ENCODE results near the gene CACNB4. TPM values are rescaled to one million over a fixed set of nuclear protein-coding genes. Genes with fewer than 3 reads are reported as not detected.

Gene CACNB4
- total and polyA plus RNA-seq, 8 donors, result under 0.01 to 6.4 (median 1.0) TPM

- no peaks in the 10 kb centered on the region for H3K27me3 ChIP-seq
- H3K36me3 ChIP-seq, result no peaks in the 10 kb centered on the region
- WGBS, 5 donors, result 86 to 98% (median 94%) methylated on average over 1 of the region's 1 CpG
- DNase-seq, result no peak
- H3K9me3 ChIP-seq, result no peaks in the 10 kb centered on the region
- H3K4me1 ChIP-seq, result peaks cover 0 to 7% (median 0%) of the 10 kb centered on the region in 4 donors
- no peak overlapping the region for H3K4me3 ChIP-seq
- intact Hi-C loops (cut with DNase I; ENCODE audit: low total_unique reads), result no loop called here
- TF ChIP-seq POLR2AphosphoS5 (IDR thresholded peaks at IDR 0.05) (no peak), POLR2A (IDR thresholded peaks at IDR 0.05) (no peak)
- H3K27ac ChIP-seq, result no peak overlapping the region
Measured at GRCh38 chr2:152071518-152071917, 27.3 kb downstream of the CACNB4 start.

DNA sequence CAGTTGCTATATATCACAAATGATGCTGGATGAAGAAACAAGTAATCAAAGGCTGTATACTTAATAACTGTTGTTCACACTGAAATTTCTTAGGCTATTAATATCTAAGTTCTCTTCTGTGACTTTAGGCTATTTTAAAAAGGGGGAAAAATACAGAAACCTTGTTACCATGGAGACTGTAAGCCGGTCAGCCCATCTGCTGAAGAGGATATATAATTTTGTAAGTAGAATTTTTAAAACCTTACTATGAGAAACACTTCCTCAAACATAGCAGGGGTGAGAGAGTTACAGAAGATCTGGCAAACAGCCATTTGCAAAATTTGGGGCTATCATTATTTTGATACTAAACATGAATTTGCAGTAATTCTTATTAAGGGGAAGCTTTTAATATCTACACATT, 27.8 kb downstream of the CACNB4 start:
- WGBS, 5 donors, result 48 to 89% (median 68%) methylated on average over 1 of the region's 1 CpG
- H3K4me1 ChIP-seq, result peaks cover 0 to 7% (median 0%) of the 10 kb centered on the region in 4 donors
- no peaks in the 10 kb centered on the region for H3K27me3 ChIP-seq
- H3K36me3 ChIP-seq, result no peaks in the 10 kb centered on the region
- DNase-seq, result no peak
- TF ChIP-seq POLR2A (IDR thresholded peaks at IDR 0.05) (no peak), EP300 (IDR thresholded peaks at IDR 0.05) (no peak), POLR2AphosphoS5 (IDR thresholded peaks at IDR 0.05) (no peak), CTCF (IDR thresholded peaks at IDR 0.05) (no peak)
- no peak overlapping the region for H3K4me3 ChIP-seq
- intact Hi-C loops (cut with DNase I; ENCODE audit: low total_unique reads), result no loop called here
- no peak overlapping the region for H3K27ac ChIP-seq
- H3K9me3 ChIP-seq, result no peaks in the 10 kb centered on the region

DNA sequence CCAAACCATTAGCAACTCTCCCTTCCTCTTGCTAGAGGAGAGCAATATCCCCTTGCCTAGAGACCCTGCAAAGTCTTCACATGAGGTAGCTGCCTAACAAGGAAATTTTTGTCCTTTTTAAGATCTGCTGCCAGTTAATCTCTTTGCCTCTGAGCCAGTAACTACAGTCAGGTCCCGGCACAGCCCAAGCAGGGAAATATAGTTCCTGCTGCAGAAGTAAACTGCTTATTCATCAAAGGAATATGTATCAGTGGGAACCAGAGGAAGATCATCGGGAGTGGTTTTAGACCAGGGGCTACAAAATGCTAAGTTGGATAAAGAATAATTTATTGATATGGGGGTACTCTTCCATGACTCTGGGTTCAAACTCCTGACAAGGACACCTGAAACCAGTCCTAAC, 30.6 kb downstream of the CACNB4 start:
- no peaks in the 10 kb centered on the region for H3K36me3 ChIP-seq
- TF ChIP-seq CTCF (IDR thresholded peaks at IDR 0.05), result no peak
- no peak for TF ChIP-seq EP300 (IDR thresholded peaks at IDR 0.05)
- no peak for TF ChIP-seq POLR2A (IDR thresholded peaks at IDR 0.05)
- TF ChIP-seq POLR2AphosphoS5 (IDR thresholded peaks at IDR 0.05), result no peak
- H3K27me3 ChIP-seq, result no peaks in the 10 kb centered on the region
- H3K4me1 ChIP-seq, result peaks cover 0 to 3% (median under 1%) of the 10 kb centered on the region in 4 donors
- intact Hi-C loops (cut with DNase I; ENCODE audit: low total_unique reads), result no loop called here
- H3K4me3 ChIP-seq, result no peak overlapping the region
- WGBS, 5 donors, result 42 to 77% (median 57%) methylated on average over 2 of the region's 2 CpGs
- no peak for DNase-seq
- no peak overlapping the region for H3K27ac ChIP-seq
- H3K9me3 ChIP-seq, result no peaks in the 10 kb centered on the region

DNA sequence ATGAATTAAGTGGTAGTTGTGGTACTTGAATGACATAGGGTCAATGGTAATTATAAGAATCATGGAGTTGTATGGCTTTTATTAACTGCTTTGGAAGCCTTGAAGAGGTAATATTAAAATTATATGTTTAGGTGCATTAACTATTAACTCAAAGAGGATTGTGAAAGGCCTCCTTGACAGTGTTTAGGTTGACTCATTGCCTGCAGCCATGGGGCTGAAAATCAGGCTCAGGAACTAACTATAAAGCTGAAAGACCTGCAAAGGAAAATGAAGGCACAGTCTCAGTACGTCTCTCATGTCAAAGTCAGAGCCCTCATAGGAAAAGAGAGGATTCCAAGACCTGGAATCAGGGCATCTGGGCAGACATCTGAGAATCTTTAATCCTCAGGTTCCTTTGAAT, 31.0 kb downstream of the CACNB4 start:
- TF ChIP-seq POLR2AphosphoS5 (IDR thresholded peaks at IDR 0.05) (no peak), EP300 (IDR thresholded peaks at IDR 0.05) (no peak), POLR2A (IDR thresholded peaks at IDR 0.05) (no peak), CTCF (IDR thresholded peaks at IDR 0.05) (no peak)
- no peak overlapping the region for H3K27ac ChIP-seq
- 70 to 91% (median 87%) methylated on average over 1 of the region's 1 CpG for whole genome bisulfite sequencing, 5 donors

GRCh38 chr2:152065945-152066344, 32.9 kb downstream of the CACNB4 start:
- Histone ChIP-seq H3K27me3 (no peaks in the 10 kb centered on the region), H3K4me1 (peaks cover 0 to 12% (median 6%) of the 10 kb centered on the region in 4 donors), H3K4me3 (no peak overlapping the region), H3K27ac (no peak overlapping the region), H3K36me3 (no peaks in the 10 kb centered on the region), H3K9me3 (no peaks in the 10 kb centered on the region)
- no peak for DNase-seq
- intact Hi-C loops (cut with DNase I; ENCODE audit: low total_unique reads), result no loop called here
- TF ChIP-seq POLR2AphosphoS5 (IDR thresholded peaks at IDR 0.05) (no peak), EP300 (IDR thresholded peaks at IDR 0.05) (no peak), CTCF (IDR thresholded peaks at IDR 0.05) (no peak), POLR2A (IDR thresholded peaks at IDR 0.05) (no peak)
- 85 to 96% (median 93%) methylated on average over 3 of the region's 3 CpGs for WGBS, 5 donors

More for the DNA sequence above, 31.0 kb downstream of the CACNB4 start:
- peaks cover 0 to 7% (median 2%) of the 10 kb centered on the region in 4 donors for H3K4me1 ChIP-seq
- no peaks in the 10 kb centered on the region for H3K9me3 ChIP-seq
- intact Hi-C loops (cut with DNase I; ENCODE audit: low total_unique reads), result no loop called here
- no peaks in the 10 kb centered on the region for H3K27me3 ChIP-seq
- DNase-seq, result no peak
- no peak overlapping the region for H3K4me3 ChIP-seq
- H3K36me3 ChIP-seq, result no peaks in the 10 kb centered on the region
